KMS-11 (cell line): ENCODE results near the gene MAPK12.

ENCODE experiments used
- H2AFZ ChIP-seq: fragments of 200-600 bp; sonication (generic); 2 replicates; pipeline ENCODE4 v1.6.1; 2016; ENCODE audit warnings: antibody characterized with exemption, mixed run types, low read depth
- H3K27ac ChIP-seq: fragments of 200-600 bp; sonication (generic); 2 replicates; pipeline ENCODE4 v1.6.1; 2016; ENCODE audit warnings: mild to moderate bottlenecking, mixed run types
- H3K27me3 ChIP-seq: fragments of 200-600 bp; sonication (generic); 2 replicates; pipeline ENCODE4 v1.6.1; 2017; ENCODE audit warnings: mild to moderate bottlenecking, low read depth, mixed run types, moderate library complexity; ENCODE audit not compliant: insufficient read depth
- H3K36me3 ChIP-seq: fragments of 200-600 bp; sonication (generic); 2 replicates; pipeline ENCODE4 v1.6.1; 2017; ENCODE audit warnings: mild to moderate bottlenecking, mixed run types; ENCODE audit not compliant: insufficient read depth
- H3K4me1 ChIP-seq: fragments of 200-600 bp; sonication (generic); 2 replicates; pipeline ENCODE4 v1.6.1; 2016; ENCODE audit warnings: mild to moderate bottlenecking, low read depth, mixed run types; ENCODE audit not compliant: poor library complexity, severe bottlenecking
- H3K4me2 ChIP-seq: fragments of 200-600 bp; sonication (generic); 2 replicates; pipeline ENCODE4 v1.7.0; 2016; ENCODE audit warnings: mild to moderate bottlenecking, mixed run types
- H3K4me3 ChIP-seq: fragments of 200-600 bp; sonication (generic); IDR thresholded peaks from 2 replicates; pipeline ENCODE4 v1.6.1; 2017; ENCODE audit warnings: low read depth, low read length, mixed read lengths; ENCODE audit not compliant: insufficient read depth
- H3K79me2 ChIP-seq: fragments of 200-600 bp; sonication (generic); 2 replicates; pipeline ENCODE4 v1.6.1; 2016; ENCODE audit warnings: low read depth, mixed run types; ENCODE audit not compliant: insufficient read depth
- H3K9ac ChIP-seq: fragments of 200-600 bp; sonication (generic); 2 replicates; pipeline ENCODE4 v1.6.1; 2016; ENCODE audit warnings: mild to moderate bottlenecking, mixed run types
- H4K20me1 ChIP-seq: fragments of 200-600 bp; sonication (generic); 2 replicates; pipeline ENCODE4 v1.6.1; 2016; ENCODE audit warnings: mild to moderate bottlenecking, mixed run types; ENCODE audit not compliant: insufficient read depth
- CTCF ChIP-seq: fragments of 200-600 bp; sonication (generic); conservative IDR thresholded peaks from 2 replicates; pipeline ENCODE4 v1.6.1; 2017; ENCODE audit warnings: low read depth, mild to moderate bottlenecking, antibody characterized with exemption, low read length, moderate library complexity, mixed read lengths

MAPK12 gene

GRCh38 chr22:50283821-50284220 is 22.3 kb upstream of the MAPK12 start:
- H3K27ac ChIP-seq = no peak overlapping the region
- no peak overlapping the region for H2AFZ ChIP-seq
- no peaks in the 10 kb centered on the region for H3K27me3 ChIP-seq
- TF ChIP-seq CTCF = no peak
- no peak overlapping the region for H3K4me2 ChIP-seq
- no peaks in the 10 kb centered on the region for H3K79me2 ChIP-seq
- H4K20me1 ChIP-seq = no peaks in the 10 kb centered on the region
- no peak overlapping the region for H3K4me3 ChIP-seq
- H3K4me1 ChIP-seq = no peaks in the 10 kb centered on the region
- no peak overlapping the region for H3K9ac ChIP-seq
- H3K36me3 ChIP-seq = no peaks in the 10 kb centered on the region

GRCh38 chr22:50282361-50283155 is 21.1 kb upstream of the MAPK12 start:
- no peaks in the 10 kb centered on the region for H3K79me2 ChIP-seq
- no peak overlapping the region for H3K27ac ChIP-seq
- H3K4me2 ChIP-seq = no peak overlapping the region
- no peaks in the 10 kb centered on the region for H3K36me3 ChIP-seq
- no peak for TF ChIP-seq CTCF
- H3K4me3 ChIP-seq = no peak overlapping the region
- H4K20me1 ChIP-seq = no peaks in the 10 kb centered on the region
- H3K9ac ChIP-seq = no peak overlapping the region
- no peak overlapping the region for H2AFZ ChIP-seq
- no peaks in the 10 kb centered on the region for H3K27me3 ChIP-seq
- no peaks in the 10 kb centered on the region for H3K4me1 ChIP-seq

- Histone ChIP-seq H3K79me2 (no peaks in the 10 kb centered on the region), H3K9ac (no peak overlapping the region), H3K27me3 (no peaks in the 10 kb centered on the region), H3K36me3 (no peaks in the 10 kb centered on the region), H3K4me1 (no peaks in the 10 kb centered on the region), H3K27ac (no peak overlapping the region), H4K20me1 (no peaks in the 10 kb centered on the region), H3K4me3 (no peak overlapping the region), H3K4me2 (no peak overlapping the region), H2AFZ (no peak overlapping the region)
- TF ChIP-seq CTCF = no peak
These were observed 20.5 kb upstream of the MAPK12 start for GRCh38 chr22:50281957-50282356.

- Histone ChIP-seq H3K79me2 (no peaks in the 10 kb centered on the region), H3K4me2 (no peak overlapping the region), H3K27ac (no peak overlapping the region), H2AFZ (no peak overlapping the region), H4K20me1 (no peaks in the 10 kb centered on the region), H3K9ac (no peak overlapping the region), H3K4me3 (no peak overlapping the region), H3K27me3 (no peaks in the 10 kb centered on the region), H3K36me3 (no peaks in the 10 kb centered on the region), H3K4me1 (no peaks in the 10 kb centered on the region)
- no peak for TF ChIP-seq CTCF
These were observed 19.9 kb upstream of the MAPK12 start for GRCh38 chr22:50281384-50281760.
